ENCODE results near the gene NYAP1. TPM values are rescaled to one million over a fixed set of nuclear protein-coding genes. Genes with fewer than 3 reads are reported as not detected.

The NYAP1 gene
- total RNA-seq, 1 experiment from 2014 or later, result 0.38 TPM

DNA sequence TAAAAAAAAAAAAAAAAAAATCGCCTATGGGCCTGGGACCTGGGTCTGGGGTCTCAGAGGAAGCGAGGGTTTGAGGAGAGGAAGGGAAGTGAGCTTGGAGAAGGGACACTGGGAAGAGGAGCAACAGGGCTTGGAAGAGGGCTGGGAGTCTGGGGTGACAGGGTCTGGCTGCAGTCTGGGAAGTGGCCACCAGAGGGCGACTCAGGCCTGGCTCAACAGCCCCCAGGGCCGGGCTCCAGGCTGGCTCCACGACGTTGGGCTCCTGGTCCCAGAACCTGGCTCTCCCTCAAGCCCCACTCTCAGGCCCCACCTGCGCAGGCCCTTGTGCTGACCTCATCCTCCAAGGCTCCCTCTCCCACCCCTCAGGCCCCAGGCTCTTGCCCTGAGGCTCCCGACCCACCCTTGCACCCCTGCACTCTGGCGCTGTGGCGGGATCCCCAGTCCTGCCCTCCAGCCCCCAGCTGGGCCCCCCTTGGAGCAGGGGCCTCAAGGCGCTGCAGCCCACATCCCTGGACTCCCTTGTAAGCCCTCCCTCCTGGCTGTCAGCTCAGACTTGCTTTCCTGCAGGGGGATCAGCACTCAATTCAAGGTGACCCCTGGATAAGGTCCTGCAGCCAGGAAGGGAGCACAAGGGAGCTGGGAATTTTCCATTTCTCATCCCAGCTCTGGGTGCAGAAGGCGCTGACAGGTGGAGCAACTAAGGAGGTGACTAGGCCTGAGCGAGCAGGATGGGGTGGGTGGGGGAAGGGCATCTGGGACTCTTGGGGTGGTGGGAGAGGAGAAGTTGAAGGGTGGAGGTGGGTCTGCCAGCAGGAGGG is 14.3 kb upstream of the NYAP1 start:
- H3K4me3 Mint-ChIP-seq (ENCODE audit: low read depth, unreplicated experiment), result no peak overlapping the region
- H3K27ac Mint-ChIP-seq (ENCODE audit: unreplicated experiment), result no peak overlapping the region
- peak; percentile 85 for DNase-seq
- no peaks in the 10 kb centered on the region for H3K9me3 Mint-ChIP-seq (ENCODE audit: low read depth, unreplicated experiment)
- peak; percentile 80 for TF ChIP-seq CTCF (IDR thresholded peaks at IDR 0.05; ENCODE audit: unreplicated experiment)
- H3K27me3 Mint-ChIP-seq (ENCODE audit: unreplicated experiment), result no peaks in the 10 kb centered on the region
- CTCF ChIA-PET, result interaction anchor here (0.7 to 2.3 kb wide), 5 partner anchors 13 to 144 kb away, joined by 3 to 10 read pairs (median 4); no protein-coding TSS in a partner anchor
- H3K36me3 Mint-ChIP-seq (ENCODE audit: insufficient read depth, unreplicated experiment), result peaks cover 23% of the 10 kb centered on the region
- intact Hi-C loops (cut with micrococcal nuclease; ENCODE audit: unreplicated experiment), result loop anchor here (2.0 kb wide), 1 partner anchor 89 kb away; no protein-coding TSS in a partner anchor
- no peaks in the 10 kb centered on the region for H3K4me1 Mint-ChIP-seq (ENCODE audit: low read depth, unreplicated experiment)
- no TSS peak for BruUV-seq (replicated peaks)

DNA sequence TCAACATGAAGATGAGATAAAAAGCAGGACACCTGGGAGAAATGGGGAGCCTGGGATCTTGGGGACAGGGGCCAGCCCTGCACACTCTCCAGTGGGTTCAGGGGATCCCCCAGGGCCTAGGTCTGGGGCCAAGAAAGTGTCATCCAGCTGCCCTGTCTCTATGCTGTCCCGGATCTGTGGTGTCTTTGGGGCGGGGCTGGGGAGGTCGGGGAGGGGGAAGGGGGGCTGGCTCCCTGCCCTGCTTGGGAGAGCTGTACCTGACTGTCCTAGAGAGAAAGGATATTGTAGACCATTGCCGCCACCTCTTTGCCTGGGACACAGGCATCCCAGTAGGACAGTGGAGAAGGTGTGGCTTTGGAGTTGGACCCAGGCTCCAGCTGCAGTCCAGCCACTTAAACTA is 12.7 kb upstream of the NYAP1 start:
- H3K27ac Mint-ChIP-seq (ENCODE audit: unreplicated experiment), result no peak overlapping the region
- CTCF ChIA-PET, result no interaction called here
- intact Hi-C loops (cut with micrococcal nuclease; ENCODE audit: unreplicated experiment), result no loop called here

DNA sequence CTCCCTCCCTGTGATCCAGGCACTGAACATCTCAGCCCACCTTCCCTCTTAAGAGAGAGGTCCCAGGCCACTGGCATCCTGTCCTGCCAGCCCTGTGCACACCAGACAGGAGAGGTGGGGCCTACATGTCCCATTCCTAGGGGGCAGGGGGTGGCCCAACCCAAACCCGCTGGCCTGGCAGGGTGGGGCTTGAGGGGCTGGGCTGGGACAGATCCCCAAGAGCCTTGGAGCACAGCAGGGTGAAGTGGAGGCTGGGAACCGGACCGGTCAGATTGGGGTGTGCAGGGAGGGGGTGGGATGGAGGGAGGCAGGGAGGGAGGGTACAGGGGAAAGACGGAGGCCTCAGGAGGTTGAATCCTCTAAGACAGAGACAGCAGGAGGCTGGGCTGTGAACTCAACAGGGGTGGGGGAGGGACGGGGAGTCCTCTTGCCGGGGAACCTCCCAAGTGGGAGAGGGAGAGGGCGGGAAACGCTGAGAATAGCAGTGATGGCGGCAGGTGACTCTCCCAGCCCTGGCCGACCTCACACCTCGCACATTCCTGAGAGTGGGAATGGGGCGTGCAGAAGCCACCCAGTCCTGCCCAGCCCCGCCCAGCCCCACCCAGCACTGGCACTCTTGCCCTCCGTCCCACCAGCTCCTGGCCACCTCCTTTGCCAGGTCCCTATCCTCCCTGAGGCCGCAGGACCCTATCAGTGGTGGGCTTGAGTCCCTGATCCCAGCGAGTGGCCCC is 11.4 kb upstream of the NYAP1 start:
- Mint-ChIP-seq H3K27me3 (ENCODE audit: unreplicated experiment) (no peaks in the 10 kb centered on the region), H3K9me3 (ENCODE audit: low read depth, unreplicated experiment) (no peaks in the 10 kb centered on the region), H3K36me3 (ENCODE audit: insufficient read depth, unreplicated experiment) (peaks cover 13% of the 10 kb centered on the region), H3K4me1 (ENCODE audit: low read depth, unreplicated experiment) (peaks cover 16% of the 10 kb centered on the region), H3K4me3 (ENCODE audit: low read depth, unreplicated experiment) (no peak overlapping the region), H3K27ac (ENCODE audit: unreplicated experiment) (no peak overlapping the region)
- CTCF ChIA-PET, result no interaction called here
- DNase-seq, result no peak
- BruUV-seq (replicated peaks), result no TSS peak
- no peak for TF ChIP-seq CTCF (IDR thresholded peaks at IDR 0.05; ENCODE audit: unreplicated experiment)
- intact Hi-C loops (cut with micrococcal nuclease; ENCODE audit: unreplicated experiment), result no loop called here

More for the DNA sequence above, 12.7 kb upstream of the NYAP1 start:
- DNase-seq, result no peak
- no peak for TF ChIP-seq CTCF (IDR thresholded peaks at IDR 0.05; ENCODE audit: unreplicated experiment)
- Mint-ChIP-seq H3K9me3 (ENCODE audit: low read depth, unreplicated experiment) (no peaks in the 10 kb centered on the region), H3K4me3 (ENCODE audit: low read depth, unreplicated experiment) (no peak overlapping the region), H3K36me3 (ENCODE audit: insufficient read depth, unreplicated experiment) (peaks cover 25% of the 10 kb centered on the region), H3K27me3 (ENCODE audit: unreplicated experiment) (no peaks in the 10 kb centered on the region), H3K4me1 (ENCODE audit: low read depth, unreplicated experiment) (peaks cover 7% of the 10 kb centered on the region)
- BruUV-seq (replicated peaks), result no TSS peak

GRCh38 chr7:100472854-100473499 is 10.8 kb upstream of the NYAP1 start:
- CTCF ChIA-PET, result no interaction called here
- Mint-ChIP-seq H3K27me3 (ENCODE audit: unreplicated experiment) (no peaks in the 10 kb centered on the region), H3K27ac (ENCODE audit: unreplicated experiment) (no peak overlapping the region), H3K36me3 (ENCODE audit: insufficient read depth, unreplicated experiment) (peaks cover 13% of the 10 kb centered on the region), H3K9me3 (ENCODE audit: low read depth, unreplicated experiment) (no peaks in the 10 kb centered on the region), H3K4me3 (ENCODE audit: low read depth, unreplicated experiment) (no peak overlapping the region), H3K4me1 (ENCODE audit: low read depth, unreplicated experiment) (peaks cover 16% of the 10 kb centered on the region)
- TF ChIP-seq CTCF (IDR thresholded peaks at IDR 0.05; ENCODE audit: unreplicated experiment), result no peak
- DNase-seq, result no peak
- BruUV-seq (replicated peaks), result no TSS peak
- intact Hi-C loops (cut with micrococcal nuclease; ENCODE audit: unreplicated experiment), result no loop called here
